Pancreas (tissue), 10 donors: ENCODE data around the gene SH2D2A. TPM values are rescaled to one million over a fixed set of nuclear protein-coding genes. Genes with fewer than 3 reads are reported as not detected.
A peak's percentile ranks its signal among the peaks of the same experiment; 100 is the strongest.

ENCODE experiments used
- ATAC-seq, 4 donors: fragments of 200-7000 bp; cut with Tn5 transposase; one replicate each; pipeline versions ENCODE4 v1.8.0 to v1.9.1; 2020; ENCODE audit warnings: mild to moderate bottlenecking in 4 of 4, moderate library complexity in 4 of 4
- DNase-seq, 6 donors: peaks; one replicate each; pipeline ENCODE4 v3.0.0-alpha.2; 2020
- FAIRE-seq: peaks from 2 replicates; lab custom pipeline; 2012; peaks lifted over from hg19 to GRCh38; lab: Jason Lieb, UNC
- H3K27ac ChIP-seq, 4 donors: fragments of 200-600 bp; sonication (generic); 1 replicate in 3 of 4; 2 replicates in 1 of 4; pipeline versions ENCODE4 v1.5.0 to v1.8.0; 2020
- H3K27me3 ChIP-seq, 4 donors: fragments of 200-600 bp; one replicate each; pipeline ENCODE4 v1.8.0; 2021
- H3K36me3 ChIP-seq, 3 donors: fragments of 200-600 bp; sonication (generic) in 1 of 3; one replicate each; pipeline versions ENCODE4 v1.5.0 to v1.8.0; 2020 to 2021
- H3K4me1 ChIP-seq, 3 donors: fragments of 200-600 bp; one replicate each; pipeline ENCODE4 v1.8.0; 2021
- H3K4me3 ChIP-seq, 4 donors: fragments of 200-600 bp; sonication (generic) in 2 of 4; one replicate each; pipeline versions ENCODE4 v1.5.0 to v1.8.0; 2020 to 2021
- H3K9me3 ChIP-seq, 4 donors: fragments of 200-600 bp; one replicate each; pipeline ENCODE4 v1.8.0; 2021
- WGBS, 2 donors: extraction: QIAGEN DNeasy Blood & Tissue Kit; methylation state at CpG; one replicate each; pipeline ENCODE4 v1.1.7; 2013; 5-methylcytosine and 5-hydroxymethylcytosine counted together
- intact Hi-C, 3 donors: fragments of 100-400 bp; cut with DNase I; formaldehyde crosslinking; loops; one replicate each; pipeline versions ENCODE4 v1.11.1 to v1.14.2; 2022
- polyA plus RNA-seq, 2 donors: library from polyadenylated mRNA; stranded (reverse); fragments of 200-250 nt; gene quantifications; one replicate each; pipeline ENCODE4 v1.2.3, GENCODE V29; 2013
- total RNA-seq, 6 donors: library from RNA; stranded (reverse); fragmentation: NEBNext Ultra II Directional in 4 of 6; extraction: Animal tissue kit (Norgen Biotek cat#: 25700) in 4 of 6; gene quantifications; one replicate each; pipeline versions ENCODE4 v1.2.1 to v1.2.4, GENCODE V29; 2021 to 2023
- TF ChIP-seq, protein P1 (sequence below), 4 donors: fragments of 200-600 bp; sonication (generic) in 3 of 4; IDR thresholded peaks; one replicate each; pipeline versions ENCODE4 v1.5.0 to v1.8.0; 2021; ENCODE audit warnings: antibody characterized with exemption in 4 of 4
- donor health status: healthy with polysubstance abuse.
- donor health status: DM: no; HTN: no; CAD: no; lungs with moderate emphysema.
- donor health status: DM: no; HTN: no; CAD: no.
- donor health status: control.
- donor health status: control.
- donor health status: Bipolar disorder and iron deficiency.
- donor health status: DM: yes; HTN: yes; CAD: no.
- donor health status: DM: no; HTN: no; CAD: no.
- donor health status: DM: no; HTN: no; CAD: no.
- donor health status: DM: yes; HTN: yes; CAD: no.

Gene SH2D2A
- total and polyA plus RNA-seq, 8 donors: 0.16 to 1.5 (median 0.71) TPM

GRCh38 chr1:156768610-156769295 is 47.9 kb downstream of the SH2D2A start:
- no peak for ATAC-seq
- TF ChIP-seq, protein P1, sequence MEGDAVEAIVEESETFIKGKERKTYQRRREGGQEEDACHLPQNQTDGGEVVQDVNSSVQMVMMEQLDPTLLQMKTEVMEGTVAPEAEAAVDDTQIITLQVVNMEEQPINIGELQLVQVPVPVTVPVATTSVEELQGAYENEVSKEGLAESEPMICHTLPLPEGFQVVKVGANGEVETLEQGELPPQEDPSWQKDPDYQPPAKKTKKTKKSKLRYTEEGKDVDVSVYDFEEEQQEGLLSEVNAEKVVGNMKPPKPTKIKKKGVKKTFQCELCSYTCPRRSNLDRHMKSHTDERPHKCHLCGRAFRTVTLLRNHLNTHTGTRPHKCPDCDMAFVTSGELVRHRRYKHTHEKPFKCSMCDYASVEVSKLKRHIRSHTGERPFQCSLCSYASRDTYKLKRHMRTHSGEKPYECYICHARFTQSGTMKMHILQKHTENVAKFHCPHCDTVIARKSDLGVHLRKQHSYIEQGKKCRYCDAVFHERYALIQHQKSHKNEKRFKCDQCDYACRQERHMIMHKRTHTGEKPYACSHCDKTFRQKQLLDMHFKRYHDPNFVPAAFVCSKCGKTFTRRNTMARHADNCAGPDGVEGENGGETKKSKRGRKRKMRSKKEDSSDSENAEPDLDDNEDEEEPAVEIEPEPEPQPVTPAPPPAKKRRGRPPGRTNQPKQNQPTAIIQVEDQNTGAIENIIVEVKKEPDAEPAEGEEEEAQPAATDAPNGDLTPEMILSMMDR (IDR thresholded peaks at IDR 0.05): no peak
- Histone ChIP-seq H3K27me3 (no peaks in the 10 kb centered on the region), H3K27ac (no peak overlapping the region), H3K36me3 (no peaks in the 10 kb centered on the region), H3K9me3 (no peaks in the 10 kb centered on the region), H3K4me3 (peak overlapping the region in 3 of 4 donors; percentile 80 to 98 (median 88)), H3K4me1 (peaks cover 9 to 31% (median 10%) of the 10 kb centered on the region in 3 donors)
- WGBS, 2 donors: 9 to 11% methylated on average over 8 of the region's 8 CpGs
- no peak for FAIRE-seq
- intact Hi-C loops: no loop called here
- DNase-seq: no peak

- peak overlapping the region; percentile 73 to 91 (median 84) for H3K27ac ChIP-seq
- ATAC-seq (peak; percentile 4 to 13 (median 10)), DNase-seq (peak; percentile 40 to 82 (median 60)), FAIRE-seq (no peak)
- intact Hi-C loops: no loop called here
- H3K4me1 ChIP-seq: peaks cover 9 to 28% (median 10%) of the 10 kb centered on the region in 3 donors
- H3K9me3 ChIP-seq: no peaks in the 10 kb centered on the region
- H3K27me3 ChIP-seq: no peaks in the 10 kb centered on the region
- WGBS, 2 donors: 0 to 1% methylated on average over 26 to 31 of the region's 31 CpGs
- H3K4me3 ChIP-seq: peak overlapping the region; percentile 47 to 98 (median 84)
- TF ChIP-seq, protein P1 (IDR thresholded peaks at IDR 0.05): no peak
- H3K36me3 ChIP-seq: no peaks in the 10 kb centered on the region
Measured at GRCh38 chr1:156767879-156768604, 48.6 kb downstream of the SH2D2A start.

- FAIRE-seq (peak; percentile 98), DNase-seq (peak; percentile 87 to 99 (median 98)), ATAC-seq (peak; percentile 90 to 97 (median 93))
- H3K4me3 ChIP-seq: peak within 1 kb of the TSS; percentile 51 to 98 (median 84)
- no peaks in the 10 kb centered on the region for H3K36me3 ChIP-seq
- 0% methylated on average over 47 to 50 of the region's 50 CpGs for WGBS, 2 donors
- H3K27ac ChIP-seq: peak within 1 kb of the TSS; percentile 73 to 91 (median 84)
- H3K4me1 ChIP-seq: peaks cover 9 to 21% (median 10%) of the 10 kb centered on the region in 3 donors
- intact Hi-C loops: no loop called here
- no peaks in the 10 kb centered on the region for H3K9me3 ChIP-seq
- TF ChIP-seq, protein P1 (IDR thresholded peaks at IDR 0.05): no peak
- no peaks in the 10 kb centered on the region for H3K27me3 ChIP-seq
Measured at GRCh38 chr1:156767101-156767878, 49.4 kb downstream of the SH2D2A start, which contains the start of gene PRCC. Gene PRCC (plus strand): TSS chr1:156767535. CDS start chr1:156767772, 237 bp downstream.

DNA sequence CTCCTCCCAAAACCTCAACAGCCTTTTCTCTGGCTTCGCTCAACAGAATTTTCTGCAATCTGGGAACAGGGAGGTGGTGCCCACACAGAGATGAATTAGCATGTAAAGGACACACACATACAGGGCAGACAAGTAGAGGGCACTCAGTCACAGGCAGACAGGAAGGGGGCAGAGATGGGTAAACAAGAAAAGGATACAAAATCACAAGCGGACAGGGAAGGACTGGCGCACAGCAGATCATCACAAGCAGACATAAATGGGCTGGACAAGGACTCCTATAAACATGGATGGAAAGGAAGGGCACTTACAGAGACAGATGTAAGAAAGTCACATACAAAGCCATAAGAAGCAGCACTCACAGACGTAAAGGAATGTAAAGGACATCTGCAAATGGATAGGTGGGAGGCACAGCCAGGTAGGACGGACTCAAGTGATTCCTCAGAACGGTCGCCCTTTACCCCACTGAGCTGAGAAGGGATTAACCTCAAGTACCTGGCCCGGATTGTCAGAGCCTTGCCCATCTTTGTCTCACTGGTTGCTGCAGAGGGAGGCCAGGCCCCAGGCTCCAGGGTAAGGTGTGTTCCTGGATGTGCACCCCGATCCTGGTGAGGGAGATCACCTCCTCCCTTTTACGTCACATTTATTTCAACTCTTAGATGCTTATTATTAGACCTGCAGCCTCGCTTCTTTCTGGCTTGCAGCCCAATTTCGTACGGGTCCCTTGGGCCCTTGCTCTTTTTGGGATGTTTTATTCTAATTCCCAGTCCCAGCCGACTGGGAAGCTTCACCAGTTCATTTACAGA is 50.1 kb downstream of the SH2D2A start:
- no peak for FAIRE-seq

More for the DNA sequence above, 50.1 kb downstream of the SH2D2A start:
- ATAC-seq: peak; percentile 7 to 15 (median 12)
- intact Hi-C loops: no loop called here
- Histone ChIP-seq H3K27ac (peak overlapping the region; percentile 61 to 86 (median 74)), H3K27me3 (no peaks in the 10 kb centered on the region), H3K36me3 (no peaks in the 10 kb centered on the region), H3K9me3 (no peaks in the 10 kb centered on the region), H3K4me3 (peak overlapping the region; percentile 26 to 65 (median 56)), H3K4me1 (peaks cover 9 to 21% (median 10%) of the 10 kb centered on the region in 3 donors)
- WGBS, 2 donors: 6 to 7% methylated on average over 13 to 14 of the region's 14 CpGs
- peak in 3 of 6 donors; percentile 5 to 69 (median 64) for DNase-seq
- TF ChIP-seq, protein P1 (IDR thresholded peaks at IDR 0.05): no peak
